ENCODE results near the gene PNPLA3. TPM values are rescaled to one million over a fixed set of nuclear protein-coding genes. Genes with fewer than 3 reads are reported as not detected.

Gene PNPLA3
- total and polyA plus RNA-seq, 7 donors: 1.3 TPM; not detected in 6

DNA sequence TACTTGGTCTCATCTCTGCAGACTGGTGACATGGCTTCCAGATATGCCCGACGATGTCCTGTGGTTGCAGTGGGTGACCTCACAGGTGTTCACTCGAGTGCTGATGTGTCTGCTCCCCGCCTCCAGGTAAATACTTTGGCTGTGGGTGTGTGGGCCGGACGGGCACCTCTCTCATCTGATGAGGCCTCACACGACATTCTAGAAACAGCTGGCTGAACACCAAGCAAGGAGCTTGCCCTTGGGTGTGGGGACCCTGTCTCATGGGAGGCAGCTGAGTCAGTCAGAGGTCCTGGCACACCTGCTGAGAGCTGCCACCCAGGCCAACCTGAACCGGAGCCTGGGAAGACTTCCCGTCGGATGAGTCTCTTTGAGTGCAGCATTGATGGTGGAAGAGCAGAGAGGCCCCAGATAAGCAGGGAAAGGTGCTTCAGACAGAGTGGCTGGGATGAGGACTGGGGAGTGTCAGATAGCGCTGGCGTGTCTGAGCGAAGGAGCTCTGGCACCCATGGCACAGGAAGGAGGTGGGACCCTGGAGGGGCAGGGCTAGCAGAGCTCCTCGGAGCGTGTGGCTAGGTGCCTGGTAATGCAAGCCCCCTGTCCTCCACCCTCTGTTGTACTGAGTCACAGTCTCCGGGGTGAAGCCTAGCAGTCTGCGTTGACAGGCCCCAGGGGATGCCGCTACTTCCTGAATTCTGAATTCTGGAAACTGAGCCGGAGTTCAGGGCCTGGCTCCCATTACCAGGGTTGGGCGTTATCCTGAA is 21.2 kb downstream of the PNPLA3 start:
- peaks cover 0 to 2% (median 0%) of the 10 kb centered on the region in 4 donors for H3K9me3 ChIP-seq
- no peak for DNase-seq
- no peaks in the 10 kb centered on the region for H3K36me3 ChIP-seq
- intact Hi-C loops (cut with DNase I): no loop called here
- no peak overlapping the region for H3K27ac ChIP-seq
- TF ChIP-seq POLR2AphosphoS5 (IDR thresholded peaks at IDR 0.05): no peak
- no peak for TF ChIP-seq EP300 (IDR thresholded peaks at IDR 0.05)
- TF ChIP-seq POLR2A (IDR thresholded peaks at IDR 0.05): no peak
- TF ChIP-seq, protein P1, sequence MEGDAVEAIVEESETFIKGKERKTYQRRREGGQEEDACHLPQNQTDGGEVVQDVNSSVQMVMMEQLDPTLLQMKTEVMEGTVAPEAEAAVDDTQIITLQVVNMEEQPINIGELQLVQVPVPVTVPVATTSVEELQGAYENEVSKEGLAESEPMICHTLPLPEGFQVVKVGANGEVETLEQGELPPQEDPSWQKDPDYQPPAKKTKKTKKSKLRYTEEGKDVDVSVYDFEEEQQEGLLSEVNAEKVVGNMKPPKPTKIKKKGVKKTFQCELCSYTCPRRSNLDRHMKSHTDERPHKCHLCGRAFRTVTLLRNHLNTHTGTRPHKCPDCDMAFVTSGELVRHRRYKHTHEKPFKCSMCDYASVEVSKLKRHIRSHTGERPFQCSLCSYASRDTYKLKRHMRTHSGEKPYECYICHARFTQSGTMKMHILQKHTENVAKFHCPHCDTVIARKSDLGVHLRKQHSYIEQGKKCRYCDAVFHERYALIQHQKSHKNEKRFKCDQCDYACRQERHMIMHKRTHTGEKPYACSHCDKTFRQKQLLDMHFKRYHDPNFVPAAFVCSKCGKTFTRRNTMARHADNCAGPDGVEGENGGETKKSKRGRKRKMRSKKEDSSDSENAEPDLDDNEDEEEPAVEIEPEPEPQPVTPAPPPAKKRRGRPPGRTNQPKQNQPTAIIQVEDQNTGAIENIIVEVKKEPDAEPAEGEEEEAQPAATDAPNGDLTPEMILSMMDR (IDR thresholded peaks at IDR 0.05): no peak
- H3K27me3 ChIP-seq: peaks cover 0 to 4% (median 0%) of the 10 kb centered on the region in 3 donors
- WGBS, 2 donors: 88 to 90% methylated on average over 20 of the region's 20 CpGs
- H3K4me3 ChIP-seq: no peak overlapping the region
- H3K4me1 ChIP-seq: no peaks in the 10 kb centered on the region

DNA sequence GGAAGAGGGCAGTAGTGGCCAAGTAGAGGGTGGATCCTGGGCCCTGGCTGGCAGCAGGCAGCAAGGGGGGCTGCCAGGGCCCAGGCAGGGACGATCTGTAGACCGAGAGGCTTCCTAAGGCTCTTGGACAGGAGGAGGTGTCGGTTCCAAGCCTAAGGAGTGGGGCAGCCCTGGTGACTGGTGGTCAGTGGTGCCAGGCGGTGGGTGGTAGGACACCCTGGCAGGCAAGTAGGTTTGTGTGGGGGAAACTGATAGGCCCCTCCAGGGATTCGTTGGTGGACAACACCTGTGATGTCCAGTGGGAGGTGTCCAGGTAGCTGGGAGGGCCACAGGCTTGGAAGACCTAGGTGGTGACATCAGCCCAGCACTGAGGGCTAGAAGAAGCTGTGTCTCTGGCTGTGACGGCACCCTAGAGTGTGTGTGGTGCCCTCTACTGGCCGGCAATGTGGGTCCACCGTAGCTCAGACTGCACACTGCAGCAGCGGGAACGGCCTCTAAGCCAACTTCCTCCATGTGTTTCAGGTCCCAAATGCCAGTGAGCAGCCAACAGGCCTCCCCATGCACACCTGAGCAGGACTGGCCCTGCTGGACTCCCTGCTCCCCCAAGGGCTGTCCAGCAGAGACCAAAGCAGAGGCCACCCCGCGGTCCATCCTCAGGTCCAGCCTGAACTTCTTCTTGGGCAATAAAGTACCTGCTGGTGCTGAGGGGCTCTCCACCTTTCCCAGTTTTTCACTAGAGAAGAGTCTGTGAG is 22.2 kb downstream of the PNPLA3 start:
- Histone ChIP-seq H3K27ac (no peak overlapping the region), H3K27me3 (peaks cover 0 to 4% (median 0%) of the 10 kb centered on the region in 3 donors), H3K9me3 (peaks cover 0 to 2% (median 0%) of the 10 kb centered on the region in 4 donors), H3K4me3 (no peak overlapping the region), H3K4me1 (no peaks in the 10 kb centered on the region), H3K36me3 (no peaks in the 10 kb centered on the region)
- TF ChIP-seq, protein P1 (IDR thresholded peaks at IDR 0.05): peak in 1 of 4 experiments; percentile 25
- TF ChIP-seq POLR2A (IDR thresholded peaks at IDR 0.05) (no peak), POLR2AphosphoS5 (IDR thresholded peaks at IDR 0.05) (no peak), EP300 (IDR thresholded peaks at IDR 0.05) (no peak)
- intact Hi-C loops (cut with DNase I): no loop called here
- 46 to 47% methylated on average over 12 of the region's 12 CpGs for WGBS, 2 donors
- no peak for DNase-seq

DNA sequence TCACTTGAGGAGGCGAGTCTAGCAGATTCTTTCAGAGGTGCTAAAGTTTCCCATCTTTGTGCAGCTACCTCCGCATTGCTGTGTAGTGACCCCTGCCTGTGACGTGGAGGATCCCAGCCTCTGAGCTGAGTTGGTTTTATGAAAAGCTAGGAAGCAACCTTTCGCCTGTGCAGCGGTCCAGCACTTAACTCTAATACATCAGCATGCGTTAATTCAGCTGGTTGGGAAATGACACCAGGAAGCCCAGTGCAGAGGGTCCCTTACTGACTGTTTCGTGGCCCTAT is 22.7 kb downstream of the PNPLA3 start:
- peaks cover 0 to 2% (median 0%) of the 10 kb centered on the region in 4 donors for H3K9me3 ChIP-seq
- H3K27me3 ChIP-seq: peaks cover 0 to 4% (median 0%) of the 10 kb centered on the region in 3 donors
- no peak overlapping the region for H3K4me3 ChIP-seq
- H3K36me3 ChIP-seq: no peaks in the 10 kb centered on the region
- TF ChIP-seq EP300 (IDR thresholded peaks at IDR 0.05) (no peak), POLR2AphosphoS5 (IDR thresholded peaks at IDR 0.05) (no peak), POLR2A (IDR thresholded peaks at IDR 0.05) (no peak)
- TF ChIP-seq, protein P1 (IDR thresholded peaks at IDR 0.05): no peak
- 71 to 80% methylated on average over 7 of the region's 7 CpGs for WGBS, 2 donors
- no peak for DNase-seq
- no peak overlapping the region for H3K27ac ChIP-seq
- intact Hi-C loops (cut with DNase I): no loop called here
- H3K4me1 ChIP-seq: no peaks in the 10 kb centered on the region

DNA sequence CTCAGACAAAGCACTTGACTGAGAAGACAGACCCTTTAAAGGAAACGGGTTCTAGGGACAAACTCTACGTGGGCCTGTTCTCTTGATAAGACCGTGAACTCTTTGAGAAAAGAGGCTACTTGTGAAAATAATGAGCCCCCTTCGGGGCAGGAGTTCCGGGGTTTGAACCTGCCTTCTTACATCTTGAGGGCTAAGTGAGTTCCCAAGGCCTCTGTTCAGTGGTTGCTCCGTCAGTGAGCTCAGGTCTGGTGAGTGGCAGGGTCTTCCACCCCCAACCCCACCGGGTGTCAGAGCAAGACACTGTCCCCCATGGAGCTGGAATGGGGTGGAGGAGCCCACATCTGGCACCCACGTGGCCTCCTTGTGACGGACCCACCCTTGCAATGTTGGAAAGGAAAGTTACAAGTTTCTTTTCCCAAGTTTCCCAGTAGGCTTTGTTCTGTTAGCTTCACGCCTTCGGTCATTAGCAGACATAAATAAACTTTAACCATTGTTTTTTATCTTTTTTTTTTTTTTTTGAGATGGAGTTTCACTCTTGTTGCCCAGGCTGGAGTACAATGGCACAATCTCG is 25.3 kb downstream of the PNPLA3 start:
- TF ChIP-seq, protein P1 (IDR thresholded peaks at IDR 0.05): no peak
- TF ChIP-seq POLR2AphosphoS5 (IDR thresholded peaks at IDR 0.05): no peak
- TF ChIP-seq POLR2A (IDR thresholded peaks at IDR 0.05): no peak
- no peak for TF ChIP-seq EP300 (IDR thresholded peaks at IDR 0.05)
- 86 to 87% methylated on average over 12 of the region's 12 CpGs for WGBS, 2 donors

More for the DNA sequence above, 25.3 kb downstream of the PNPLA3 start:
- Histone ChIP-seq H3K4me3 (no peak overlapping the region), H3K9me3 (no peaks in the 10 kb centered on the region), H3K4me1 (no peaks in the 10 kb centered on the region), H3K36me3 (no peaks in the 10 kb centered on the region), H3K27ac (no peak overlapping the region), H3K27me3 (peaks cover 0 to 10% (median 0%) of the 10 kb centered on the region in 3 donors)
- intact Hi-C loops (cut with DNase I): no loop called here
- DNase-seq: no peak
